GM18951 (cell line): ENCODE data around the gene GBA2.

ENCODE experiments used
- POLR2A ChIP-seq: IDR thresholded peaks from 4 replicates; pipeline ENCODE4 v1.6.1; 2011; ENCODE audit warnings: mild to moderate bottlenecking; ENCODE audit not compliant: insufficient read length, insufficient read depth; ENCODE audit errors: extremely low read depth
- in situ Hi-C: fragments of 300-500 bp; cut with MboI; formaldehyde crosslinking; loops from one replicate; pipeline ENCODE4 v1.12.0; 2022; ENCODE audit warnings: low sequenced_read_pairs, mixed read lengths, inconsistent platforms; ENCODE audit not compliant: unreplicated experiment

GBA2 gene

GRCh38 chr9:35748858-35749514 lies at the start of gene GBA2, which contains the start of gene RGP1:
Gene GBA2 (minus strand): TSS chr9:35749228. CDS start chr9:35748704, 524 bp downstream.
Gene RGP1 (plus strand): TSS chr9:35749287. CDS start chr9:35749756, 469 bp downstream.
- in situ Hi-C loops: no loop called here
- peak; percentile 85 for TF ChIP-seq POLR2A

- in situ Hi-C loops: loop anchor here (25.0 kb wide), 1 partner anchor 90 kb away; no protein-coding TSS in a partner anchor
- TF ChIP-seq POLR2A: no peak
These were observed 48.5 kb upstream of the GBA2 start for GRCh38 chr9:35797311-35798109.

- no peak for TF ChIP-seq POLR2A
- in situ Hi-C loops: loop anchor here (25.0 kb wide), 1 partner anchor 92 kb away; no protein-coding TSS in a partner anchor
These were observed 46.7 kb upstream of the GBA2 start for GRCh38 chr9:35795695-35796094.

GRCh38 chr9:35793461-35793860 lies 44.4 kb upstream of the GBA2 start:
- no peak for TF ChIP-seq POLR2A
- in situ Hi-C loops: loop anchor here (25.0 kb wide), 1 partner anchor 94 kb away; no protein-coding TSS in a partner anchor

DNA sequence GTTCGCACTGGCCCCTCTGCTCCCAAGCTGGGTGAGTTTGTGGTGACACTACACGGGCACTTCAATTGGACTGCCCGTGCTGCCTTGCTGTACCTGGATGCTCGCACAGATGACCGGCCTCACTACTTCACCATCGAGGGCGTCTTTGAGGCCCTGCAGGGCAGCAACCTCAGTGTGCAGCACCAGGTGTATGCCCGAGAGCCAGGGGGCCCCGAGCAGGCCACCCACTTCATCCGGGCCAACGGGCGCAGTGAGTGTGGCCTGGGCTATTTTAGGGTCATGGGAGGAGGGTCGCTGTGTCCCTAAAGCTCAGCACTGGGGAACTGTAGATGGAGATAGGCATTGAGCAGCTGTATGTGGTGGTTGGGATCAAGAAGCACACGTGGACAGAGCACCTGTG lies 43.8 kb upstream of the GBA2 start:
- in situ Hi-C loops: loop anchor here (25.0 kb wide), 1 partner anchor 94 kb away; no protein-coding TSS in a partner anchor
- no peak for TF ChIP-seq POLR2A

DNA sequence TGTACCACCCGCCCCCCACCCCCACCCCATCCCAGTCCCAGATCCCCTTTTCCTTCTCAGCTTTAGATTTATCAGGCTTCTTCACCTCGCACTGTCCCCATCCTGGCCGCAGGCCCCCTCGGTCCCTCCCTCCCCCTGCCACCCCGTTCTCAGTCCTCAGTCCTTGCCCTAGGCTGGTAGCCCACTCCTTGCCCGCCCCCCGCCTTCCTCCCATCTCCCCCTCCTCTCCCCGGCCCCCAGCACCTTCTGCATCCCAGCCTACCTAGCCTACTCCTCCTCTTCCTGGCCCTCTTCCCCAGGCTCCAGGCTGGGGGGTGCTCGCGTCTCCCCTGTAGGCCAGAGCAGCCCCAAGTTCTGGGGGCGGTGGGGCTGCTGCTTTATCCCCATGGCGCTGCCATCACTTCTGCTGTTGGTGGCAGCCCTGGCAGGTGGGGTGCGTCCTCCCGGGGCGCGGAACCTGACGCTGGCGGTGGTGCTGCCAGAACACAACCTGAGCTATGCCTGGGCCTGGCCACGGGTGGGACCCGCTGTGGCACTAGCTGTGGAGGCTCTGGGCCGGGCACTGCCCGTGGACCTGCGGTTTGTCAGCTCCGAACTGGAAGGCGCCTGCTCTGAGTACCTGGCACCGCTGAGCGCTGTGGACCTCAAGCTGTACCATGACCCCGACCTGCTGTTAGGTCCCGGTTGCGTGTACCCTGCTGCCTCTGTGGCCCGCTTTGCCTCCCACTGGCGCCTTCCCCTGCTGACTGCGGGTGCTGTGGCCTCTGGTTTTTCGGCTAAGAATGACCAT lies 43.2 kb upstream of the GBA2 start:
- TF ChIP-seq POLR2A: no peak
- in situ Hi-C loops: loop anchor here (25.0 kb wide), 1 partner anchor 95 kb away; no protein-coding TSS in a partner anchor

DNA sequence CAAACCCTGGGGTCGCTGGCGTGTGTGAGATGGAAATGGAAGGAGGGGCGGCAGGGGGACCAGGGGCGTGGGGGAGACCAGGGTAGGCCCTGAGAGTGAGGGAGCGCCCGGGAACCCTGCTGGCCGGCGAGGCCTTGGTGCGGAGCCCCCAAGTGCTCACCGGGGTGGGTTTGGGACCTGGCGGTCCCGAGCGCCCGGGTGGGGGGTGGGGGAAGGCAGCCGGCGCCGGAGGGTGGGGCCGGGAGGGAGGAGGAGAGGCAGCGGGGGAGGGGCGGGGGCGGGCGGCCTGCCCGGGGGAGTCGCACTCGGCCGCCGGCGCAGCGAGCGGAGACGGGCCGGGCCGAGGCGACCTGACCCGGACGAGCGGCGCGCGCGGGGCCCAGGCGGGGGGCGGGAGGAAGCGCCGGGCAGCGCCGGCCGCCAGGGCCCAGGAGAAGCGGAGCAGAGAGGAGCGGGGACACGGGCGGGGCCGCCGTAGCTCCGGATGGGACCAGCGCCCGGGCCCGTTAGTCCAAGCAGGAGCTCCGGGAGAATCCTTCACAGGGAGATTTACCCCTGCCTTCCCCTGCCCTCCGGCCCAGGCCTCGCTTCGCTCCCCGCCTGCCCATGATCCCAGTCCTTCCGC lies 42.4 kb upstream of the GBA2 start, which contains the start of gene NPR2:
Gene NPR2, plus strand, starts transcription at position 295 of the 625 bp plus-strand sequence. CDS start 818 bp downstream, outside the sequence.
- no peak for TF ChIP-seq POLR2A
- in situ Hi-C loops: loop anchor here (25.0 kb wide), 1 partner anchor 96 kb away; no protein-coding TSS in a partner anchor

DNA sequence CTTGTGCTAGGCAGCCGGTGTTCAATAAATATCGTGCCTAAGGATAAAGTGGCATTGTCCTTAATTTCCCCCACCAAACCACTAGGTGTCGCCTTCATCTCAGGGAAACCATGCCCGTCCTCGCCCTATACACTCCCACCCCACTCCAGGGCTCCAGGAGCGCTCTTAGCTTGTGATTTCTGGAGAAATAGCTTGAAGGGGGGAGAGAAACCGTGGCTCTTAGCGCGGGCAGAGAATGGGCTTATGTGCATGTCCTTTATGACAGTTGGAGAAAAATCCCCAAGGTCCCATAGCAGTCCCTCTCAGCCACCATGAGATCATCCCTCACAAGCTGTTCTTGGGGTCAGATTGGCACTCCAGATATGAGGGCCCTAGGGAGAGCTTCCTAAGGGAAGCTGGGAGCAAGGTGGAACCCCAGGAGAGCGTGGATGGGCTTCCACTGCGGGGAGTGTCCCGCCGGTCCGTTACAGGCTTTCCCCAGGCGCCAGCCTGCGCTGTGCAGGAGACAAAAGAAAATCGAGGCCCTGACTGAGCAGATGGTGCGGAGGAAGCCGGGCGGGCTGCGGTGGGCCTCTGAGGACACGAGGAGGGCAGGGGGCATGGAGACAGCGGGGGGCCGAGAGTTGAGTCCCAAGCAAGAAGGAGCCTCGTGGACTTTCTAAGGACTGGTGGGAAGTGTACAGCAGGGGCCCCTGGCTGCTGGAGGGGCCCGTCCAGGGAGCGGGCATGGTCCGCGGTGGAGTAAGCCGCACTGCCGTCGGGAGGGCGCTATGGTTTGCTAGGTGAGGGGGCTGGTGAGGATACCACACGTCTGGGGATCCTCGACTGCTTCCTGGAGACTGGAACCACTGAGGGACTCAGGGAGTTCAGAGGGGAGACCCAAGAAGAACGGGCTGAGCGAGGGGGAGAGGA lies 41.6 kb upstream of the GBA2 start:
- in situ Hi-C loops: loop anchor here (25.0 kb wide), 1 partner anchor 97 kb away; no protein-coding TSS in a partner anchor
- TF ChIP-seq POLR2A: no peak

GRCh38 chr9:35790025-35790384 lies 41.0 kb upstream of the GBA2 start:
- in situ Hi-C loops: loop anchor here (25.0 kb wide), 1 partner anchor 97 kb away; no protein-coding TSS in a partner anchor
- TF ChIP-seq POLR2A: no peak

- in situ Hi-C loops: loop anchor here (25.0 kb wide), 1 partner anchor 98 kb away; no protein-coding TSS in a partner anchor
- no peak for TF ChIP-seq POLR2A
These were observed 40.5 kb upstream of the GBA2 start for GRCh38 chr9:35789541-35789940.

DNA sequence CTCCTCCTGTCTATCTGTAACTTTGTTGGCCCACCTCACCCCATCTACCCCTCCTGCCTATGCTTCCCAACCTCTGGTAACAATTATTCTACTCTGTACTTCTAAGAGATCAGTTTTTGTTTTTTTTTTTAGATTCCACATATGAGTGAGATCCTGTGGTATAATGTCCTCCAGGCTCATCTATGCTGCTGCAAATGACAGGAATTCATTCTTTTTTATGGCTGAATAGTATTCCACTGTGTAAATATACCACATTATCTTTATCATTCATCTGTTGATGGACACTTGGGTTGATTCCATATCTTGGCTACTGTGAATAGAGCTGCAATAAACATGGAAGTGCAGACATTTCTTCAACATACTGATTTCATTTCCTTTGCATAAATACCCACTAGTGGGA lies 34.4 kb upstream of the GBA2 start:
- no peak for TF ChIP-seq POLR2A
- in situ Hi-C loops: loop anchor here (25.0 kb wide), 1 partner anchor 104 kb away; no protein-coding TSS in a partner anchor
